CD4-positive, CD25-positive, alpha-beta regulatory T cell (primary cell): Measurements from ENCODE around the gene CCR4. TPM values are rescaled to one million over a fixed set of nuclear protein-coding genes. Genes with fewer than 3 reads are reported as not detected.
A peak's percentile ranks its signal among the peaks of the same experiment; 100 is the strongest.
"Not testable (repeated sequence)": the region's sequence is repeated elsewhere in the genome, so short reads cannot be mapped to it uniquely, and the experiment has no call there.

ENCODE experiments used
- ATAC-seq, 2 donors: fragments of 150-1000 bp; cut with Tn5 transposase; one replicate each; pipeline ENCODE4 v1.10.0; 2021; ENCODE audit warnings: low read depth in 2 of 2, moderate number of reproducible peaks in 2 of 2, moderate library complexity in 1 of 2
- DNase-seq, 3 donors: peaks; one replicate each; pipeline versions ENCODE4 v3.0.0 to v3.0.0-alpha.2; 2012 to 2022; ENCODE audit warnings: mixed read lengths in 1 of 3
- H3K27ac ChIP-seq: one replicate; pipeline ENCODE4 v1.7.0; 2013; ENCODE audit warnings: mild to moderate bottlenecking, low read length; ENCODE audit not compliant: insufficient read depth, poor library complexity, severe bottlenecking
- H3K27me3 ChIP-seq: one replicate; pipeline ENCODE4 v1.7.0; 2013; ENCODE audit warnings: low read length; ENCODE audit not compliant: control insufficient read depth, insufficient read depth
- H3K36me3 ChIP-seq: one replicate; pipeline ENCODE4 v1.7.0; 2013; ENCODE audit warnings: mild to moderate bottlenecking, low read length, moderate library complexity; ENCODE audit not compliant: control insufficient read depth, insufficient read depth
- H3K4me1 ChIP-seq: 2 replicates; pipeline ENCODE4 v1.7.0; 2013; ENCODE audit warnings: mild to moderate bottlenecking, low read length; ENCODE audit not compliant: insufficient read depth, control insufficient read depth, poor library complexity, severe bottlenecking
- H3K4me3 ChIP-seq: one replicate; pipeline ENCODE4 v1.7.0; 2013; ENCODE audit warnings: low read depth, mild to moderate bottlenecking, low read length, moderate library complexity
- H3K9me3 ChIP-seq, 2 experiments: 1 replicate in 1 of 2; 2 replicates in 1 of 2; pipeline ENCODE4 v1.7.0; 2013; ENCODE audit warnings: low read length in 2 of 2, mild to moderate bottlenecking in 1 of 2, moderate library complexity in 1 of 2; ENCODE audit not compliant: control insufficient read depth in 2 of 2
- H3K27ac Mint-ChIP-seq, 3 donors: one replicate each; pipeline ENCODE4 v1.8.0; 2020 to 2022; ENCODE audit warnings: mild to moderate bottlenecking in 3 of 3, mixed read lengths in 3 of 3, moderate library complexity in 2 of 3
- H3K27me3 Mint-ChIP-seq: one replicate; pipeline ENCODE4 v1.8.0; 2022; ENCODE audit warnings: mild to moderate bottlenecking, mixed read lengths
- H3K36me3 Mint-ChIP-seq: one replicate; pipeline ENCODE4 v1.8.0; 2020; ENCODE audit warnings: mixed read lengths
- H3K4me1 Mint-ChIP-seq, 4 donors: one replicate each; pipeline ENCODE4 v1.8.0; 2020 to 2022; ENCODE audit warnings: mixed read lengths in 4 of 4, mild to moderate bottlenecking in 1 of 4
- H3K4me3 Mint-ChIP-seq, 4 donors: one replicate each; pipeline ENCODE4 v1.8.0; 2020 to 2022; ENCODE audit warnings: mild to moderate bottlenecking in 4 of 4, mixed read lengths in 4 of 4, moderate library complexity in 3 of 4
- H3K9me3 Mint-ChIP-seq, 7 donors: one replicate each; pipeline ENCODE4 v1.8.0; 2020 to 2022; ENCODE audit warnings: mixed read lengths in 7 of 7, mild to moderate bottlenecking in 3 of 7, moderate library complexity in 2 of 7
- polyA plus RNA-seq, 4 donors: library from polyadenylated mRNA; unstranded; fragments of 300-500 nt; fragmentation: Illumina TruSeq; gene quantifications; one replicate each; pipeline ENCODE4 v1.2.3, GENCODE V29; 2021
- total RNA-seq: library from RNA; stranded (reverse); gene quantifications from one replicate; pipeline ENCODE4 v1.2.3, GENCODE V29; 2022

Gene CCR4
- total and polyA plus RNA-seq, 5 donors from 2014 or later, result 80.8 to 366 (median 98.0) TPM

- Mint-ChIP-seq H3K27ac (no peak overlapping the region), H3K27me3 (peaks cover 14% of the 10 kb centered on the region), H3K4me1 (peaks cover 0 to 5% (median 0%) of the 10 kb centered on the region in 4 donors), H3K9me3 (peaks cover 2 to 20% (median 6%) of the 10 kb centered on the region in 7 donors), H3K4me3 (no peak overlapping the region), H3K36me3 (peaks cover 6% of the 10 kb centered on the region)
- Histone ChIP-seq H3K27me3 (no peaks in the 10 kb centered on the region), H3K4me3 (no peak overlapping the region), H3K4me1 (no peaks in the 10 kb centered on the region), H3K27ac (no peak overlapping the region), H3K9me3 (peaks cover 4 to 6% of the 10 kb centered on the region in 2 experiments), H3K36me3 (no peaks in the 10 kb centered on the region)
- ATAC-seq (no peak), DNase-seq (no peak)
These were observed 31.5 kb upstream of the CCR4 start for GRCh38 chr3:32919920-32920319.

- H3K4me1 Mint-ChIP-seq, result peaks cover 0 to 5% (median 0%) of the 10 kb centered on the region in 4 donors
- H3K27ac ChIP-seq, result no peak overlapping the region
- H3K36me3 ChIP-seq, result no peaks in the 10 kb centered on the region
- H3K9me3 Mint-ChIP-seq, result peaks cover 0 to 14% (median 4%) of the 10 kb centered on the region in 7 donors
- peaks cover under 1% of the 10 kb centered on the region for H3K36me3 Mint-ChIP-seq
- no peak overlapping the region for H3K27ac Mint-ChIP-seq
- ATAC-seq (no peak), DNase-seq (no peak)
- H3K27me3 ChIP-seq, result no peaks in the 10 kb centered on the region
- H3K4me3 Mint-ChIP-seq, result no peak overlapping the region
- no peak overlapping the region for H3K4me3 ChIP-seq
- peaks cover 21% of the 10 kb centered on the region for H3K27me3 Mint-ChIP-seq
- H3K4me1 ChIP-seq, result no peaks in the 10 kb centered on the region
- peaks cover 2 to 6% of the 10 kb centered on the region in 2 experiments for H3K9me3 ChIP-seq
These were observed 29.4 kb upstream of the CCR4 start for GRCh38 chr3:32922078-32922477.

GRCh38 chr3:32930161-32930560, 21.3 kb upstream of the CCR4 start:
- Mint-ChIP-seq H3K4me1 (no peaks in the 10 kb centered on the region), H3K4me3 (no peak overlapping the region), H3K27ac (no peak overlapping the region), H3K9me3 (no peaks in the 10 kb centered on the region), H3K36me3 (no peaks in the 10 kb centered on the region), H3K27me3 (peaks cover 24% of the 10 kb centered on the region)
- Histone ChIP-seq H3K27me3 (no peaks in the 10 kb centered on the region), H3K36me3 (no peaks in the 10 kb centered on the region), H3K27ac (no peak overlapping the region), H3K4me3 (no peak overlapping the region), H3K4me1 (no peaks in the 10 kb centered on the region), H3K9me3 (no peaks in the 10 kb centered on the region)
- no peak for ATAC-seq
- DNase-seq, result no peak

- H3K4me3 ChIP-seq, H3K27ac Mint-ChIP-seq, DNase-seq, ATAC-seq, H3K4me1 Mint-ChIP-seq, H3K4me1 ChIP-seq, H3K36me3 Mint-ChIP-seq, H3K27me3 ChIP-seq, H3K9me3 ChIP-seq, H3K4me3 Mint-ChIP-seq, H3K27ac ChIP-seq, H3K36me3 ChIP-seq, H3K9me3 Mint-ChIP-seq: not testable (repeated sequence)
- peaks cover 22% of the 10 kb centered on the region for H3K27me3 Mint-ChIP-seq
These were observed 20.2 kb upstream of the CCR4 start for GRCh38 chr3:32931273-32931672.

GRCh38 chr3:32934150-32934742, 17.2 kb upstream of the CCR4 start:
- no peaks in the 10 kb centered on the region for H3K4me1 ChIP-seq
- H3K9me3 Mint-ChIP-seq, result no peaks in the 10 kb centered on the region
- no peak overlapping the region for H3K27ac ChIP-seq
- no peaks in the 10 kb centered on the region for H3K36me3 Mint-ChIP-seq
- no peak overlapping the region for H3K27ac Mint-ChIP-seq
- H3K4me1 Mint-ChIP-seq, result no peaks in the 10 kb centered on the region
- ATAC-seq (no peak), DNase-seq (peak in 2 of 3 donors; percentile 34 to 46)
- H3K4me3 ChIP-seq, result no peak overlapping the region
- no peaks in the 10 kb centered on the region for H3K27me3 ChIP-seq
- H3K9me3 ChIP-seq, result no peaks in the 10 kb centered on the region
- H3K27me3 Mint-ChIP-seq, result peaks cover 11% of the 10 kb centered on the region
- no peak overlapping the region for H3K4me3 Mint-ChIP-seq
- H3K36me3 ChIP-seq, result no peaks in the 10 kb centered on the region

GRCh38 chr3:32937331-32937730, 14.1 kb upstream of the CCR4 start:
- Histone ChIP-seq H3K36me3 (no peaks in the 10 kb centered on the region), H3K27ac (no peak overlapping the region), H3K4me3 (no peak overlapping the region), H3K9me3 (no peaks in the 10 kb centered on the region), H3K27me3 (no peaks in the 10 kb centered on the region), H3K4me1 (no peaks in the 10 kb centered on the region)
- H3K36me3 Mint-ChIP-seq, result no peaks in the 10 kb centered on the region
- peaks cover 8% of the 10 kb centered on the region for H3K27me3 Mint-ChIP-seq
- no peak for DNase-seq
- H3K9me3 Mint-ChIP-seq, result no peaks in the 10 kb centered on the region
- H3K4me3 Mint-ChIP-seq, result no peak overlapping the region
- no peak overlapping the region for H3K27ac Mint-ChIP-seq
- ATAC-seq, result no peak
- H3K4me1 Mint-ChIP-seq, result no peaks in the 10 kb centered on the region

- H3K27me3 ChIP-seq, H3K9me3 ChIP-seq, H3K36me3 Mint-ChIP-seq, H3K27ac Mint-ChIP-seq, H3K4me3 ChIP-seq, H3K36me3 ChIP-seq, H3K27me3 Mint-ChIP-seq, ATAC-seq, DNase-seq, H3K4me3 Mint-ChIP-seq, H3K4me1 Mint-ChIP-seq, H3K27ac ChIP-seq, H3K9me3 Mint-ChIP-seq, H3K4me1 ChIP-seq: not testable (repeated sequence)
These were observed 11.7 kb upstream of the CCR4 start for GRCh38 chr3:32939531-32940284.

GRCh38 chr3:32940726-32941125, 10.7 kb upstream of the CCR4 start:
- Mint-ChIP-seq H3K4me3 (no peak overlapping the region), H3K27ac (no peak overlapping the region), H3K36me3 (no peaks in the 10 kb centered on the region), H3K9me3 (no peaks in the 10 kb centered on the region), H3K27me3 (no peaks in the 10 kb centered on the region), H3K4me1 (no peaks in the 10 kb centered on the region)
- H3K27ac ChIP-seq, result no peak overlapping the region
- no peak overlapping the region for H3K4me3 ChIP-seq
- H3K27me3 ChIP-seq, result no peaks in the 10 kb centered on the region
- ATAC-seq (no peak), DNase-seq (no peak)
- H3K9me3 ChIP-seq, result no peaks in the 10 kb centered on the region
- H3K4me1 ChIP-seq, result no peaks in the 10 kb centered on the region
- H3K36me3 ChIP-seq, result no peaks in the 10 kb centered on the region
